Islet precursor cell (in vitro differentiated cells): ENCODE data around the gene RTCA.
"Not testable (repeated sequence)": the region's sequence is repeated elsewhere in the genome, so short reads cannot be mapped to it uniquely, and the experiment has no call there.

Experiments used
- DNase-seq: peaks from one replicate; pipeline ENCODE4 v3.0.0-alpha.2; 2018

The RTCA gene

DNA sequence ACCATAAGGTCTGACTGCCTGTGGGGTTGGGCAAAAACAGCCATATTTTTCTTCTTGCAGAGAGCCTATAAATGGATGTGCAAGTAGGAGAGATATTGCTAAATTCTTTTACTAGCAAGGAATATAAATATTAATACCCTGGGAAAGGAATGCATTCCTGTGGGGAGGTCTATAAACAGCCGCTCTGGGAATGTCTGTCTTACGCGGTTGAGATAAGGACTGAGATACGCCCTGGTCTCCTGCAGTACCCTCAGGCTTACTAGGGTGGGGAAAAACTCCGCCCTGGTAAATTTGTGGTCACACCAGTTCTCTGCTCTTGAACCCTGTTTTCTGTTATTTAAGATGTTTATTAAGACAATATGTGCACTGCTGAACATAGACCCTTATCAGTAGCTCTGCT is 1.9 kb upstream of the RTCA start:
- not testable (repeated sequence) for DNase-seq

DNA sequence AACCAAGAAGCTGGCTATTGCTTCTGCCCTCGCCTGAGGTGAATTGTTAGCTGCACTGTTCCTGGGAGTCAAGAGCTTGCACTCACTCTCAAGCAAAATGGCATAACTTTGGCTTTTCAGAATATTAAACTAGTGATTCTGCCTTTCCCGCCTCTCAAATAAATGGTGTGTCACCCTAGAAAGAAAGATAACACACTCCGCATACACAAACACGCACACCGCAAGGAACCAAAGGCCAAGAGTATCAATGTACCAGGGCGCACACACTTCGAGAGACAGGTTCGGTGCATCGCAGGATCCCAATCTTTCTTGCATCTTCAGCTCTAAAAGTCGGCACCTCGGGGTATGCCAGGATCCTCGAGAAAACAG is 470 bp upstream of the RTCA start:
- no peak for DNase-seq

DNA sequence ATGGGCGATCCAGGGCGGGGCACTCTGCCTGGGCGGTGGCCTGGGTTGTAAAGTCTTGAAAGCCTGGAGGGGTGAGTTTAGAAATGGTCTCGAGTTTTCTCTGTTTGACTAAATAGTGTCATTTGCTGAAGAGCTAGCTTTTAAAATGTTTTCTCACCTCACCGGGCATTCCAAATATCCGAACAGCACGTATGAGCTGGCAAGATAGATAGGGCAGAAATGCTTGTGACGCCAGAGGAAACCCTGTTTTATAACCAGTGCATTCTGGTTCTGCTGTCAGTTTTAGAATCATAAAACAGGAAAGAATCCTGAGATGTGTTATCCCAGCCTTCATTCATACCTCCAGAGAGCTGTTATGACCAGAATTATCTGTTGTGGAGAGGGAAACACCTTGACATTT is 725 bp downstream of the RTCA start:
- DNase-seq: no peak

DNA sequence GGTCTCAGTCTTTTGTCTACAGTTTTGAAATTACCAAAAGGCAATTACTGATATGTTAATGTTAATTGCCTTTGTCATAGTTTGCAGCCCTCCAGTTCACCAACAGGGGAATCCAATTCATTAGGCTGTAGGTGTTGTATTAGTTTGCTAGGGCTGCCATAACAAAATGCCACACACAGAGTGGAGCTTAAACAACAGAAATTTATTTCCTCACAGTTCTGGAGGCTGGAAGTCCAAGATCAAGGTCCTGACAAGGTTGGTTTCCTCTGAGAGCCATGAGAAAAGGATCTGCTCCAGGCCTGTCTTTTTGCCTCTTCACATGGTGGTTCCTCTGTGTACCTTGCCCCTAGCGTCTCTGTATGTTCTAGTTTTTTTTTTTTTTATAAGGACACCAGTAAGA is 1.3 kb downstream of the RTCA start:
- no peak for DNase-seq

DNA sequence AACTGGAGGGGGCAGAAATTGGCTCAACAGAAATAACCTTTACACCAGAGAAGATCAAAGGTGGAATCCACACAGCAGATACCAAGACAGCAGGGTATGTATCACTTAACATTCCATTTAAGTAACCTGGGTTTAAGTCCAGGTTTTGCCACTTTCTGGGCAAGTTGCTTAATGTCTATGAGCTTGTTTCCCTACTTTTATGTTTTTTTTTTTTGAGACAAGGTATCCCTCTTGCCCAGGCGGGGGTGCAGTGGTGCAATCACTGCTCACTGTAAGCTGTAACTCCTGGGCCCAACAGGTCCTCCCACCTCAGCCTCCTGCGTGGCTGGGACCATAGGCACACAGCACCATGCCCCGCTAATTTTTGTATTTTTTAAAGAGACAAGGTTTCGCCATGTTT is 2.2 kb downstream of the RTCA start:
- no peak for DNase-seq

DNA sequence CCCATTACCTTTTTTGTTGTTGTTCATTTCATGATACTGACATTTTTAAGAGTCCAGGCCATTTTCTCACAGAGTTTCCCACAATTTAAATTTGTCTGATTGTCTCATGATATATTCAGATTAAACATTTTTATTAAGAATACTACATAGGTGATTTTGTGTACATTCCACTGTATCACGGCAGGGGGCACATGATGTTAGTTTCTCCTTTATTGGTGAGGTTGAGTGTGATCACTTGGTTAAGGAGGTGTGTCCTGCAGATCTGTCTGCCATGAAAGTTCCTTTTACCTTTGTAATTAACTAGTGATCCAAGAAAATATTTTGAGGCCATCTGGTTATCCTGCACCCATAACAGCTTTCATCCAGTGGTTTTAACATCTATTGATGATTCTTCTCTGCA is 11.8 kb downstream of the RTCA start:
- DNase-seq: no peak

DNA sequence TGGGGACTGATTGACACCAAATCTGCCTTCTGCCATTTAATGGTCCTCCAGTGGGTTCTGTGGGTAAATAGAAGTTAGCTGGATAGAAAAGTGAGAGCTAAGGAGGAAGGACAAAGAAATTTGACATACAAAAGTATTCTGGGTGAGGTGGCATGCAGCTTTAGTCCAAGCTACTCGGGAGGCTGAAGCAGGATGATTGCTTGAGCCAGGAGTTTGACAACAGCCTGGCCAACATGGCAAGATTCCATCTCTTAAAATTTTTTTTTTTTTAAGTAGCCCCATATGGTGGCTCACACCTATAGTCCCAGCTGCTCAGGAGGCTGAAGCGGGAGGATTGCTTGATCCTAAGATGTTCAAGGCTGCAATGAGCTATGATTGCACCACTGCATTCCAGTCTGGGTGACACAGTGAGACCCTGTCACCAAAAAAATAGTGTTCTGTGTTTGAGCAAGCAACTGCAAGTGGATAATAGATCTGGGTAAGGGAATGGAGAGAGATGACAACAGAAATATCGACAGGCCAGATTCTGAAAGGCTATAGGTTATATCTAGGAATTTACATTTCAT is 13.4 kb downstream of the RTCA start:
- no peak for DNase-seq

DNA sequence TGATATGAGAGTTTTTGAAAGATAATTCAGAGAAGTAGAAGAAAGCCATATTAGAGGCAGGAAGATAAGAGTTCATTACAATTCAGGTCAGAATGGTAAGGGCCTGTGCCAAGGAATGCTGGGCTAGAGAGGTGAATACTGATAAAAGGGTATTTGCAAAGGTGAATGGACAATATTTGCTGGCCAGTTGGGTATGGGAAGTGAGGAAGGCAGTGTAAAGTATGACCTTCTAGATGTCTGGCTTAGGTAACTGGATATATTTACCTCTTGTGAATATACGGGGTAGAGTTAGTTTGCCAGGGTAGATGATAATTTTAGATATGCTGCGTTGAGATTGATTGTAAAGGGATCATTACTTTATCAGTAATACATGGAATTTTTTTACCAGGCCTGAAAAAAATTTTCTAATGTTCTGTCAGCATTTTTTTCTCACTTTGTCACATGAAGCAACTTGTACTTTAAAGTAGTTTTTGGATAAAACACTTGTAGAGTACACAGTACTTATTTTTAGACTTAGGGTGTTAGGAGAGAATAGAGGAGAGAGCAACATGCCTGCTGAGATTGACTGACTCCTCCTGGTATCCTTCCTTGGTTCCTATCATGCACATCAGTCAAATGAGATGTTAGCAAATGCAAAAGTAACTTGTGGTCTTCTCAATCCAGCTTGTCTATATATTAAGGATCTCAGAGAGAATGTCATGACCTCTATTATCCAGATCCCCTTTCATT is 14.1 kb downstream of the RTCA start:
- no peak for DNase-seq

DNA sequence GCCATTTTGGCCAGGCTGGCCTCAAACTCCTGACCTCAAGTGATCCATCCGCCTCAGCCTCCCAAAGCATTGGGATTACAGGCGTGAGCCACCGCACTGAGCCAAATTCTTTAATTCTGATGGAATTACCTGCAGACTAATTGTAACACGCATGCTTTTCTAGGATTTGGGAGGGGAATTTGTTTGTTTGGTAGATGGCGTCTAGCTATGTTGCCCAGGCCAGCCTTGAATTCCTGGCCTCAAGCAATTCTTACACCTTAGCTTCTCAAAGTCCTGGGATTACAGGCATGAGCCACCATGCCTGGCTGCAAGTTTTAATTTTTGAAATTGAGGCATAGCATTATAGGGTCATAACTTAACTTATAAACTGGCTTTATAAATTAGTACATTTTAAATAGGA is 18.6 kb downstream of the RTCA start:
- DNase-seq: no peak

DNA sequence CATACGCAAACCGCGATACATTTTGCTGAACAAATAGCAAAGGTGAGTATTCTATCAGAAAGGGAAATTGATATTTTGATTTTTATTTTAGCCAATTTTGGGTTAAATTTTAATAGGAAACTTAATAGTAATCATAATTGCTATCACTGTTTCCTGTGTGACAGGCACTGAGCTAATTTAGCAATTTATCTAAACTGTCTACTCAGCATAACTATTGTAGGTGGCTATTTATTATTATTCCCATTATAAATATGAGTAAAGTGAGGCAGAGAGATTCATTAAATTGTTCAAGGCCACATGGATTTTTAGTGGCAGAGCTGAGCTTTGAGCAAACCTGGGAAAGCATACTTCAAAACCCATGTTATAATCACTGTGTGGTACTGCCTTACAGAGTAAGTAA is 21.1 kb downstream of the RTCA start:
- no peak for DNase-seq

DNA sequence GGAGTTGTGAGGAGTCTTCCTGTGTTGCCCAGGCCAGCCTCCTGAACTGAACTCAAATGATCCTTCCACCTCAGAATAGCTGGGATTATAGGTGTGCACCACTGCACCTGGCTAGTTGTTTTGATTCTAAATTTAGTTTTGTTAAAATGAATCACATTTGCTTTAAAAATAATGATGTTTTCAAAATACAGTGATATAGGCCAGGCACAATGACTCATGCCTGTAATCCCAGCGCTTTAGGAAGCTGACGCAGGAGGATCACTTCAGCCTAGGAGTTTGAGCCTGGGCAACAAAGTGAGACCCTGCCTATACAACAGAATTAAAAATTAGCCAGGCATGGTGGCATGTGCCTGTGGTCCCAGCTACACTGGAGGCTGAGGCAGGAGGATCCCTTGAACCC is 24.3 kb downstream of the RTCA start:
- DNase-seq: no peak

DNA sequence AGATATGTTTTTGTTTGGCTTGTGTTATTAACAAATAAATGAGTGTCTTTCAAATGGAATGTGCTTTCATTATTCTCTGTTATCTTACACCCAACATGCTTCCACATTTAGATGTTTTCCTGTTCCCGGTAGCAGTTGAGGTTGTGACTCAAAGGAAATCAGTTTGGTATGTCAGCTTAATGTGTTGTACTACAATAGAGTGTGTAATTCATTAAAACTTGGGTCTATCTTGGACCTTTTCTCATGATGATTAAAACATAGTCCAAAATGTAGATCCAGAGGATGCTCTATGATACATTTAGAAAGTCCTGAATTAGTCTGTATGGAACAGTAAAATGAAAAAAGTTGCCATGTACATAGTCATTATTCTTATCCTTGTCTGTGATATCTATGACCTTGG is 26.7 kb downstream of the RTCA start:
- no peak for DNase-seq

DNA sequence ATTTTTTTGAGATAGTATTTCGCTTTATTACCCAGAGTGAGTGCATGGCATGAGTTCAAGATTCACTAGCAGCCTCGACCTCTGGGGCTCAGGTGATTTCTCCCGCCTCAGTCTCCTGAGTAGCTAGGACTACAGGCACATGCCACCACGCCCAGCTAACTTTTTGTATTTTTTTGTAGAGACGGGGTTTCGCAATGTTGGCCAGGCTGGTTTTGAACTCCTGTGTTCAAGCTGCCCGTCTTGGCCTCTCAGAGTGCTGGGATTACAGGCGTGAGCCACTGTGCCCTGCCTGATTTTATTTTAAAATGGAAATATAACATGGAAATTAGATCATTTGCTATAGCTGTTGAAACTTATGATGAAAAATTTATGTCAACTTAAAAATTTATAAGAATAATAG is 30.1 kb downstream of the RTCA start:
- DNase-seq: no peak

DNA sequence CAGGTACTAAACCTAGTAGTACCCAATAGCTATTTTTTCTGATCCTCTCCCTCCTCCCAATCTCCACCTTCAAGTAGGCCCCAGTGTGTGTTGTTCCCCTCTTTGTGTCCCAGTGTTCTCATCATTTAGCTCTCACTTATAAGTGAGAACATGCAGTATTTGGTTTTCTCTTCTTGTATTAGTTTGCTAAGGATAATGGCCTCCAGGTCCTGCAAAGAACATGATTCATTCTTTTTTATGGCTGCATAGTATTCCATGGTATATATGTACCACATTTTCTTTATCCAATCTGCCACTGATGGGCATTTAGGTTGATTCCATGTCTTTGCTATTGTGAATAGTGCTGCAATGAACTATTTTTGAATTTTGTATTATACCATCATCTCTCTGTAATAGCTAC is 31.0 kb downstream of the RTCA start:
- not testable (repeated sequence) for DNase-seq

DNA sequence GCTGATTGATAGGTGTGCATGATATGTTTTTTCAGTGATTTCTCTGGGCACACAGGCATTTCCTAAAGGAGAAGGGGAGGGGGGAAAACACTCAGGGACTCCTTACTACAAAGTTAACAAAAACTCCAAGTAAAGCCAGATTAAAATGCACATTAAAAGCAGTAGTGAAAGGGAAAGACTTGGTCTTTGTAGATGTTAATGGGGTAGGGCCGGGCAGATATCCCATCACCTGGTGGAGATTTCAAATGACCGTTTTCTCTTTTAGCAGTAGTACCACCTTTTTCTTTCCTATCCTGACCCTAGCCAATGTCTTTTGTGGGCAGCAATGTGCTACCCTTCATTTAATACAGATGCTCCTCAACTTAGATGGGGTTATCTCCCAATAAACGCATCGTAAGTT is 32.5 kb downstream of the RTCA start:
- no peak for DNase-seq

DNA sequence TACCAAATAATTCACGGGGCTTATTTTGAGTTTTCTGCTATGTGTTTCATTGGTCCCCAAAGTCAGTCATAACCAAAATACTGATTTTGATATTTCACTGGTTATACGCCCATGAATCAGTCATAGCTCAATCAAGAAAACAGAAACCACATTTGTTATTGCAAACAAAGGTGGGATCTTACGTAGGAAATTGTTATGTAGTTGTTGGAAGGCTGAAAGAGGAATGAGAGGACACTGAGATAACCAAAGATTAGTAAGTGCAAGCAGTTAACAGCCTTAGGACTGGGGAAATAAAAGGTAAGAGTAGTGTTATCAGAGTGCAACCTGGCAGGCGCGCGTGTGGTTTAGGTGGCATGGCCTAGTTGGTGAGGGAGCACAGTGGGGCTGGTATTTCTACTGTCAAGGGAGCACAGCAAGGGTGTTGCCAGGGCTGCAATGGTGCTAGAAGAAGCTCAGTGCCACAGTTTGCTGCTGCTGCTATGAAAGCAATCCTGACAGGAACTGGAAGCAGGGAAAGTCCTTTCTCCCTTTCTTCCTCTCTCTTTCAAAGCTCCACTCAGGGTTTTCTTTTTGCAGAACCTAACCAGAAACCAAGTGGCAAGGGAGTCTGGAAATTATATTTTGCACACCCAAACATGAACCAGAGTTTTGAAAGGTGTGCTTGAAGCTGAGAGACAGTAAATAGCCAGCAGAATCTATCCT is 33.7 kb downstream of the RTCA start:
- DNase-seq: no peak

DNA sequence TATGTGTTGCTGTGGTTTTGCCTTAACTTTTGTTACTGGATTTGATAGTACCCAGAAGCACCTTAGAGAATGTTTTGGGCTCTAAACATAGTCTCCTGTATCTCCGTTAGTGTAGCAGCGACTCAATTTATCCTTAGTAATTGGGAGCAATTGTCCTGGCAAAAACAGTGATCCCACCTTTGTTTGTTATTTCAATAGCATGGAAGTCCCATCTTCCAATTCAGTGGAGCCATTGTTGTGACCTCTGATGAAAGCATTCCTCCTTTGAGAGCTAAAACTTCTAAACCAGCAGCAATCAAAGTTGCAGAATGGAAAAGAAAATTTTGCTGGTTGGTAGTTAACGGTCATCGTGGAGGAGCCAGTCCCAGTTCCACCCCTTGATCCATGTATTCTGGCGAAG is 34.7 kb downstream of the RTCA start:
- DNase-seq: no peak

DNA sequence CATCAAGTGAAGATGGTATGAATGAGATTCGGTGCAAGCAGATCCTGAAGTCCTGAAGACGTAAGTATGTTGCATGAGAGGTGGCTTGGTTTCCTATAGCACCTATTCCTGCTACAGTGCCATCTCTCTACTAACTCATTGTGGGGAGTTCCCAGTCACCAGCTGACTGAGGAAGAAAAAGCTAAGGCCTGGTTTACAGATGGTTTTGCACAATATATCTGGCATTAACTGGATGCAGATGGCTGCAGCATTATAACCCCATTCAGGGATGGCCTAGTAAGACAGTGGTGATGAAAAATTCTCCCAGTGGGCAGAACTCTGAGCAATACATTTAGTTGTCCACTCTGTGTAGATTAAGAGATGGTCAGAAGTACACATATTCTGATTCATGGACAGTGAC is 36.7 kb downstream of the RTCA start:
- no peak for DNase-seq

DNA sequence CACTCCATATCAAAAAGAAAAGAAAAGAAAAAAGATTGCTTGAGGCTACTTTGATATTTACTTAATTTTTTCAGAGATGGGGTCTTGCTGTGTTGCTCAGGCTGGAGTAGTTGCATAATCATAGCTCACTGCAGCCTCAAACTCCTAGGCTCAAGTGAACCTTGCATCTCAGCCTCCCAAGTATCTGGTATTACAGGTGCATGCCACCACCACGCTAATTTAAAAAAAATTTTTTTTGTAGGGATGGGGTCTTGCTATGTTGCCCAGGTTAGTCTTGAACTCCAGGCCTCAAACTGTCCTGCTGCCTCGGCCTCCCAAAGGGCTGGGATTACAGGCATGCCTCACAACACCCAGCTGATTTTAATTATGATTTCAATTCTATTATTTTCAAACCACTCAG is 38.2 kb downstream of the RTCA start:
- no peak for DNase-seq

DNA sequence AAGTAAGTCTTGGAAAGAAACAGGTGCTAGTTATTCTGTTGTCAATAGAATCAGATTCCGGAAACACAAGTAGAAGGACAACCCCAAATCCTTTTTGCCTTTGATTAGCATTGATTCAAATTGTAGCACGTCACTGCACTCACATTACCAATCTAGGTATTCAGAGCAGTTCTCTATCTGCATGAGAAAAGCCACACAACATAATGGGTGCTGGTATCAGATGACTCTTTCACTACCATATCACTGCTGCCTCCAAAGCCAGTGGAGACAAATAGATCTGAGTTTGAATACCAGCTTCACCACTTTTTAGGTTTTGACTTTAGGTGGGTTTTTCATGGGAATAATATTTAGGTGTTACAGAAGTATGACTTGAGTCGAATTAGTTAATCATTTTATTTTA is 38.9 kb downstream of the RTCA start:
- no peak for DNase-seq

DNA sequence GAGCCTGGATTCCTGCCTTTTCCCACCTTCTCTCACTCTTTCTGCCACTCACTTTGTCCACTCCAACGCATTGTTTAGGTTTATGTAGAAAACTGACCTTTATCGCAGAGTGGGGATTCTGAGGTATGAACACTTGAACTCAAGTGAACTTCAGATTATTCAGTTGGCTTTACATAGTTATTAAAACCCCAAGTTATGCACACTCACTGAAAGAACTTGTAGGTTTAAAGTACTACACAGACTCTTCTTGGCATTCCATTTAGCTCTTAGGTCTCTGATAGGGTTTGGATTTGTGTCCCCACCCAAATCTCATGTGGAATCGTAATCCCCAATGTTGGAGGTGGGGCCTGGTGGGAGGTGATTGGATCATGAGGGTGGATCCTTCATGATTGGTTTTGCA is 39.9 kb downstream of the RTCA start:
- DNase-seq: no peak

DNA sequence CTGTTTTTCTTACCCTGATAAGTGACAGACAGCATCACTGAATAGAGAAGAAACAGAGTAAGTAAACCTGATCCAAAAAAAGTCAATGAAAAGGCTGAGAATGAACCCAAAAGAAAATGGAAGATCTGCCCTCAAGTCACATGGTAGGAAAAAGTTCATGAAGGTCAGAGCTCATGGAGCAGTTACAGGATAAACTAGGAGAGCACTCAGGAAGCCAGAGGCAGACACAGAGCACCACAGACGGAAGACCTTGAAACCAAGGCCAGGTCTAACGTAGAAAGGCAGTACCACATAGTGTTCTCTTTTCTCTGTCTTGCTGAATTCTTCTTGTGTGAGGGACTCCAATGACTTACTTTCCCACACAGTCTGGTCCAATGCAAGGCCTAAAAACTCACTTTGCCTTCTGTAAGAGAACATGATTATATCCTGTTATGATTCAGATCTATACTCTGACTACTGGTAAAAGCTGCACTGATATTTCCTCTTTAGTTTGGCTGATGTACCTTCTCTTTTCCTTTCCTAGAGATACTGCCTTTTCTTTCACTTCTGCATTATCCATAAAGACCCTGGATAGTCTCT is 40.8 kb downstream of the RTCA start:
- no peak for DNase-seq

DNA sequence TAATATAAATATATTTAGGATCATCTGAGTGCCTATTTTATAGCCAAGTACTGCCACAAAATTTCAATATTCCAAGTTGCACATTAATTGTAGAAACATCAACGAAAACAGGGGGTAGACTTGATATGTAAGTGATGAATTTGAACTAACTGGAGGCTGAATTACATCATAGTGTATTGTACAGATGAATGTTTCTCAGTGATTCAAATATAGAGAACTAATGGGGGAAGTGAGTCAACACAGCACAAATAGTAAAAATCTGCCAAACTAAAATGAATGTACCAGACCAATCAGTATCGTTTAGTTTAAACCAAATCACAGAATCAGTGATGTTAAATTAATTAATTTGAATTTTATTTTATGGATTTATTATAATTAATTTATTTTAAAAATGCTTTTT is 42.8 kb downstream of the RTCA start:
- DNase-seq: no peak

DNA sequence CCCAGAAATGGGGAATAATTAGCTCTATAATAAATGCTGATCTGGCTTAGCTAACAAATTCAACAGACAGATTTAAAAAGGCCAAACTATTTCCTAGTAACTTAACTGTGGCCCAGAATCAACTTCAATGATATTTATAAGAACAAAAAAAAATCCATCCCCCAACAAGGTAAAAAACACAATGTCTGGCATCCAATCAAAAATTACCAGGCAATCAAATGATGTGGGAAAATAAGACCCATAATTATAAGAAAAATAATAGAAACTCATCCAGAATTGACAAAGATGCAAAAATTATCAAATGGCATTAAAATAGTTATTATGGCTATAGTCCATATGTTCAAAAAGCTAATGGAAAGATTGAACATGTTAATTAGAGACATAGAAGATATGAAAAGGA is 43.8 kb downstream of the RTCA start:
- DNase-seq: no peak
